Anterior cingulate cortex (tissue), 58 donors: Measurements from ENCODE around the gene MADCAM1.
"Not testable (repeated sequence)": the region's sequence is repeated elsewhere in the genome, so short reads cannot be mapped to it uniquely, and the experiment has no call there.

ENCODE experiments used
- DNase-seq, 58 donors: peaks; one replicate each; lab custom pipeline; 2025; lab: John Stamatoyannopoulos, UW

Gene MADCAM1

DNA sequence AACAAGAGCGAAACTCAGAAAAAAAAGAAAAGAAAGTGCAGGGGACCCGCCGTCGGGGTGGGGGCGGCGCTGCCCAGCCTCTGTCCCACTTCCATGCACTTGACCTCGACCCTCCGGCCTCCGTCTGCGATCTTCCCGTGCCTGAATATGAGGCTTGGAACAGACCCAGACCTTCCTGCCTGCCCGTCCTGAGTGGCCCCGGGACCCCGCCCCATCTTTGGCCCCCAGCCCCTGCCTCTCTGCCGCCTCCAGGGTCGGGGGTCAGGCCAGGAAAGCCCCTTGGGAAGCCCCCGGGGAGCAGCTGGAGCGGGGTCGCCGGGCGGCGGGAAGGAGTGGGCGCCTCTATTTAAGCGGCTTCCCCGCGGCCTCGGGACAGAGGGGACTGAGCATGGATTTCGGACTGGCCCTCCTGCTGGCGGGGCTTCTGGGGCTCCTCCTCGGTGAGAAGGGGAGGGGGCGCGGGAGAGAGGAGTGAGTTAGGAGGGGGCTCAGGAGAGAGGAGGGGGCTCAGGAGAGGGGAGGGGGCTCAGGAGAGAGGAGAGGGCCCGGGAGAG is at the start of gene MADCAM1:
TSS of gene MADCAM1 (plus strand) at position 375 of the 554 bp plus-strand sequence. CDS start at position 389, 14 bp downstream.
- DNase-seq, result peak in 1 of 58 donors; percentile 49

DNA sequence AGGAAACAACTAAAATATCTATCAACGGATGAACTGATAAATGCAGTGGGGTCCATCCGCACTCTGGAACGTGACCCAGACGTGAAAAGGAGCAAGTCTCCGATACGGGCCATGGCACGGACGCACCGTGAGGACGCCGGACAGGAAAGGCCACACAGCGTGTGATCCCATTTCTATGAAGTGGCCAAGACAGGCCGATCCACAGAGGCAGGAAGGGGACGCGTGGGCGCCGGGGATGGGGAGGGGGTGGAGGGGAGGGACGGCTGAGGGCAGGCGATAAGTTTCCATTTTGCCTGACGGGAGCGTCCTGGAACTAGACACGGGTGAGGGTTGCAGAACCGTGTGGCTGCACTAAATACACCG is 49.2 kb upstream of the MADCAM1 start:
- DNase-seq, result no peak

- DNase-seq, result no peak
Measured at GRCh38 chr19:447816-448560, 48.3 kb upstream of the MADCAM1 start.

DNA sequence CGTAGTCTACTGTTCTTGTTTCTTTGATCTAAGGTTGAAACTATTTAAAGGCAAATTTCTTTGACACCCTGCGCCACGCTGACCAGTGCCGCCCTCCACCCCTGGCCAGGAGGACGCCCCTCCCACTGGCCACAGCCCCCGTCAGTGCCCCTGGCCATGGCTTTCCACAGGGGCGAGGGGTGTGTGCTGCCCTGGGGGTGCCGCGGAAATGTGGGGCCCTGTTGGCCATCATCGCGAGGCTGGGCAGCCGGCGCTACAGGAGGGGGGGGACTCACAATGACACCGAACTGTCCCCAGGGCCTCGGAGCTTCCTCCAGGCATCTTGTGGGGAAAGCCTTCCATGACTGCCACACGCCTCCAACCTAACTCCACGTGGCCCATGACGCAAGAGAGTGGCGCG is 46.4 kb upstream of the MADCAM1 start:
- DNase-seq, result no peak

GRCh38 chr19:450912-451481 is 45.3 kb upstream of the MADCAM1 start:
- not testable (repeated sequence) for DNase-seq

DNA sequence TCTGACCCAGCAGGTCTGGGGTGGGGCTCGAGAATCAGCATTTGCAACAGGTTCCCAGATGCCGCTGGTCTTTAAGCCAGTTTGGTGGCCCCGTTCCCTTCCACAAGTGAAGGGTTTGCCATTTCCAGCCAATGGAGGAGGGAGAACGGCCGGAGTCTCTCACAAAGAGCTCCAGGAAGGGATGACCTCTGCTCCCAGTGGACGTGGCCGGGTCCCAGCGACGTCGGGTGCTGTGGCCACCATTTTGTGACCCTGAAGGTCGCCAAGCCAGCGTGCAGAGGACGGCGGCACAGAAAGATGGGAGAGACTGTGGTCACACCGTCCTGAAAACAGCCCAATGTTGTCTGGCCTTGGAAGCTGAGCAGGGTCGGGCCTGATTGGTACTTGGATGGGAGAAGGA is 43.5 kb upstream of the MADCAM1 start:
- no peak for DNase-seq

GRCh38 chr19:453606-454005 is 42.7 kb upstream of the MADCAM1 start:
- DNase-seq, result no peak

DNA sequence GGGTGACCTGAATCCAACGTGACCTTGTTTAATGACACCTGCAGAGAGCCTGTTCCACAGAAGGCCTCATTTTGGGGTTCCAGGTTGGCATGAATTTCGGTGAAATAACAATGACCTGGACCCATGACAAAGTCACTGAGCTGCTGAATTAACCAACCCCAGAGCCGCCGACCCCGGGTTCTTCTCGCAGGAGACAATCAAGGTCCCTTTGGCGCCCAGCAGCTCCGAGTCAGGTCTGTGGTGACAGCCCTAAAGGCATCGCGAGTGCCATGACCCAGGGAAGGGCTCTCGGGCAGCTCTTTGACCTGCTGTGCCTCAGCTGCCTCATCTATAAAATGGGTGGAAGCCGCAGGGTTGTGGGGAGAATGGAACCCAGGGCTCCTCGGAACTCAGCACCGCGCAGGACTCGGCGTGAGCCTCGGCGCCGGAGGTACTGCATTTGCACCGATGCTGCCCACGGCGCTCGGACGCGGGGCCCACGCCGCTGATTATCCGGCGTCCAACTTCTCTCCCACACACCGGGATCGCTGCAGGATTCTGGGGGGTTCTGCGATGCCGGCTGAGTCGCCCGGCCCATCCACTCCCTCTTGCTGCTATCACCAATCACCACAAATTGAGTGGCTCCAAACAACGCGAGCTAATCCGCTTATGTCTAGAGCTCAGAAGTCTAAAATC is 41.1 kb upstream of the MADCAM1 start:
- no peak for DNase-seq

DNA sequence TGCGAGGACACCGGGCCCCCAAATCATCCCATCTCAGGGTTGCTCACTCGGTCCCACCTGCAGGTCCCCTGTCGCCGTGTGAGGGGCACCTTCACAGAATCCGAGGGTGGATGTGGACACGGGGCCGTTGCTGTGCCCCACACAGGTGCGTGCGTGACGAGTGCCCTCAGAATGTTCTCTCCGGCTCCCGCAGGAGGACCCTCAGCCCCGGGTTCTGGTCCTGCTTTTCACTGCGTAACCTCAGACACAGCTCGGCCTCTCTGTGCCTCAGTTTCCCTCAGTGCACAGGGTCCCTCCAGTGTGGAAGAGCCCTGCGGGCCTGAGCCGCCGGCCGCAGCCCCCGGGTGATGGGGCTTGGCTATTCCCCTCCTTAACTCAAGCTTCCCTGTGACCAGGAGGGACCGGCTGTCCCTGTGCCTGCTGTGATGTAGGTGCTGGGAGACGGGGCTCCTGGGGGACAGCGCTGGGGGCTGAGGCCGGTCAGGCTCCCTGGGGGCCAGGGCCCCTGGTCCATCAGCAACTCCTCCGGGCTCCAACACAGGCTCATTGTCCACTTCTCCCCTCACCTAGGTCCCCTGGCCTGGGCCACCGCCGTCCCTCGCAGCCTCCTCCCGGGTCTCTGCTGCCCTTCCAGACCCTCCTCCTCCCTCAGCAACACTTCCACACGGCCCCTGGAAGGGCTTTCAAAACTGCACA is 40.3 kb upstream of the MADCAM1 start:
- no peak for DNase-seq

- no peak for DNase-seq
Measured at GRCh38 chr19:456547-457110, 39.7 kb upstream of the MADCAM1 start.

DNA sequence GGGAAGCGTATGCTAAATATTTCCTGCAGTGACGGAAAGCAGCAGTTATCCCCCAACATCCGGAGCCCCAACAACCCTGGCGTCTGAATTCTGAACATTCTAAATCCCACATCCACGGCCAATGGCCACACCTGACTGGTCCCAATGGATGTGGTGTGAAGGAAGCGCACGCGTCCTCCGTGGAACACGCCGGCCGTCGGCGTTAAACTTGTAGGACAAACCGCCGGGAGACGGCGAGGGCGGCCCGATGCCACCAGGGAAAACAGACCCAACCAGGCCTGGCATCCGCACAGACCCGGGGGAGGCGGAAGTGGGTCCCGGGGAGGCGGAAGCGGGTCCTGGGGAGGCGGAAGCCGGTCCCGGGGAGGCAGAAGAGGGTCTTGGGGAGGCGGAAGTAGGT is 38.6 kb upstream of the MADCAM1 start:
- DNase-seq, result no peak

DNA sequence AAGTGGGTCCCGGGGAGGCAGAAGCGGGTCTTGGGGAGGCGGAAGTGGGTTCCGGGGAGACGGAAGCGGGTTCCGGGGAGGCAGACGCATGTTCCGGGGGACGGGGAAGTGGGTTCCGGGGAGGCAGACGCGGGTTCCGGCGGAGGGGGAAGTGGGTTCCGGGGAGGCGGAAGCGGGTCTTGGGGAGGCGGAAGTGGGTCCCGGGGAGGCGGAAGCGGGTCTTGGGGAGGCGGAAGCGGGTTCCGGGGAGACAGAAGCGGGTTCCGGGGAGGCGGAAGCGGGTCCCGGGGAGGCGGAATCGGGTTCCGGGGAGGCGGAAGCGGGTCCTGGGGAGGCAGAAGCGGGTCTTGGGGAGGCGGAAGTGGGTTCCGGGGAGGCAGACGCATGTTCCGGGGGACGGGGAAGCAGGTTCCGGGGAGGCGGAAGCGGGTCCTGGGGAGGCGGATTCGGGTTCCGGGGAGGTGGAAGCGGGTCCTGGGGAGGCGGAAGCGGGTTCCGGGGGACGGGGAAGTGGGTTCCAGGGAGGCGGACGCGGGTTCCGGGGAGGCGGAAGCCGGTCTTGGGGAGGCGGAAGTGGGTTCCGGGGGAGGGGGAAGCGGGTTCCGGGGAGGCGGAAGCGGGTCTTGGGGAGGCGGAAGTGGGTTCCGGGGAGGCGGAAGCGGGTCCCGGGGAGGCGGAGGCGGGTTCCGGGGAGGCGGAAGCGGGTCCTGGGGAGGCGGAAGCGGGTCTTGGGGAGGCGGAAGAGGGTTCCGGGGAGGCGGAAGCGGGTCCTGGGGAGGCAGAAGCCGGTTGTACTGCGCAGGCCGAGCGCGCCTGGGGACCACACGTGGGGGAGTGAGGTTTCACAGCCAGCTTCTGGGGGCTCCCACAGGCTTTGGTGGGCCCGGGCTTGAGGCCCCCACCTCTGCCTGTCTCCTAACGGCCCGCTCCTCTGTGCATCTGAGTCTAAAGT is 37.9 kb upstream of the MADCAM1 start:
- no peak for DNase-seq

- DNase-seq, result peak in 55 of 58 donors; percentile 12 to 83 (median 59)
Measured at GRCh38 chr19:459724-460511, 36.4 kb upstream of the MADCAM1 start.

GRCh38 chr19:460877-461720 is 35.2 kb upstream of the MADCAM1 start, which contains the start of gene SHC2:
Gene SHC2, minus strand, starts transcription at chr19:461033. Its CDS starts 37 bp downstream, at chr19:460996.
- DNase-seq, result peak in 21 of 58 donors; percentile 5 to 47 (median 21)

DNA sequence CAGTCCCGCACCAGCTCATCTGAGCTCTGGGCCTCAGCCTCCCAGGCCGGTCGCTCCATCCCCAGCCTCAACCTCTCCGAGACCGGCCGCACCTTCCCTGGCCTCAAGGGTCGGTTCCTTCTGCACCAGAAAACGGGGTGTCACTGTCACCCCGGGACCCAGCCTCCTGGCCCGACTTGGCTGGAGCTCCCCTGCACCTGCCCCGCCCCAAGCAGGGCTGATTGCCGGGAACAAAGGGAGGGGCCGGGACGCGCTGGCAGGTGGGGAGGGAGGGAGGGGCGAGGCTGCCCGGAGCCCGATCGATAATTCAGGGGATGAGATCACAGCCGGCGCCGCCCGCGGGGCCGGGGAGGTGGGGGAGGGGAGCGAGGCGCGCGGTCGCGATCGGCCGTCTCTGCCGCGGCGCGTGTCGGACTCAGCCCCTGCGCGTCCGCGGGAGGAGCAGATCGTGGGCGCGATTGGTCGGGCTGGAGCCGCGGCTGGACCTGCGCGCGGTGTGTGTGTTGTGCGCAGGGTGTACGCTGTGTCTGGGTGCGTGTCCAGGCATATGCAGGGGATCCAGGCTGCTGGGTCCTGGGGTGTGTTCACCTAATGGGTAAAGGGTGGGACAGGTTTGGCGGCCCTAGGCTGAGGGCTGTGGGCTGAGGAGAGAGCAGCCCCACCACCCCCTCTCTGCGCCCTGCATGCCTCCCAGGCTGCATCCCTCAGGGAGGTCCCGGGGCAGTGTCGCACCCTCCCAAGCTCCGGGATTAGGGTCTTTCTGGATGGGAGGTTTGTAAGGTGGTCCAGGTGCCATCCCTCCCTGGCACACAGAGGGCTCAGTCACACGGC is 34.4 kb upstream of the MADCAM1 start:
- DNase-seq, result peak in 46 of 58 donors; percentile 7 to 72 (median 42)

DNA sequence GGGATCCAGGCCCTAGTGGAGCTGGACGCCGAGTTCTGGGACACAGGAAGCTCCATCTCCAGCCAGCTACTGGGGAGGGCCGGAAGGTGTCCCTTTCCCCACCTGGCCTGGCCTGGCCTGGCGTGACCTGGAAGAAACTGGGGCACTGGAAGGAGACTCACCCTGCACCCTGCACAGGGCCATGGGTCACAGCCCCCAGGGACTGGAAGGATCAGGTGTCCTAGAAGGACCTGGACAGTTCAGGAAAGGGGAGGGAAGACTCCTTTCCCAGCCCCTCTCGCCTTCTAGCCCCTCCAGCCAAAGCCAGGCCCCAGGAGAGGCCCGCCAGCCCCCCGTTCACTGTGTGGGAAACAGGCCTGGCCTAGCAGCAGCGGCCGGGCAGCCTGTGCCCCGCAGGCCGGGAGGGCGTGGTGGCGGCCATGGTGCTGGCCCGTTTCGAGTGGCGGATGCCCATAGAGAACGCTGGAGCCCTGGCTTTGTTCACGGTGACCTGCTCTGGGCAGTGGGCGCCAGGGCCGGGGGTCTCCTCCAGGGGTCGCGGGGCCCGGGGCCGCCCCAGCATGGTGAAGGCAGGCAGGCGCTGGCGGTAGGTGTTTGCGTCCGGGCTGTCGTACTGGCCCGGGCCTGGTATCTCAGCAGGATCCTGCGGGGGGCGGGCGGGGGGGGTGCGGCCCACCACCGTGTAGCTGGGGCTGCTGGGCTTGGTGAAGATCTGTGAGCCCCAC is 32.6 kb upstream of the MADCAM1 start:
- DNase-seq, result no peak
